Measurements from ENCODE around the gene MRPL33.

The MRPL33 gene

DNA sequence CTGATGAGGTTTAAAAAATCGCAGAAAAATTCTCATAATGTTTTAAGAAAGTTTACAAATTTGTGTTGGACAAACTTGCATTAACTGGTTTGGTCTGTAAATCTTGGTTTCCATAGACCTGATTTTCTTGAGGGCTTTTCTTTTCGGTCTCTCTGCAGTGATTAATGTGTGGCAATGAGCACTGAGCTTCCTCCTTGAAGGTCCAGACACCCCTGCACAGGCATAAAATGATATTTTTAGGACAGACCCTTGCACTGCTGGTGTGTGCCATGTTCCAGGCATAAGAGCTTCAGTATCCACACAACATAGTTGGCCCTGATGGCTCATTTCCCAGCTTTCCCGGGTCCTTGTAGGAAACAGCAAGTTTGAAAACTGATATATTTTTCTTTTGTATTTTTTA lies 33.7 kb downstream of the MRPL33 start:
- in situ Hi-C loops (cut with HindIII; ENCODE audit: low sequenced_read_pairs) = no loop called here

DNA sequence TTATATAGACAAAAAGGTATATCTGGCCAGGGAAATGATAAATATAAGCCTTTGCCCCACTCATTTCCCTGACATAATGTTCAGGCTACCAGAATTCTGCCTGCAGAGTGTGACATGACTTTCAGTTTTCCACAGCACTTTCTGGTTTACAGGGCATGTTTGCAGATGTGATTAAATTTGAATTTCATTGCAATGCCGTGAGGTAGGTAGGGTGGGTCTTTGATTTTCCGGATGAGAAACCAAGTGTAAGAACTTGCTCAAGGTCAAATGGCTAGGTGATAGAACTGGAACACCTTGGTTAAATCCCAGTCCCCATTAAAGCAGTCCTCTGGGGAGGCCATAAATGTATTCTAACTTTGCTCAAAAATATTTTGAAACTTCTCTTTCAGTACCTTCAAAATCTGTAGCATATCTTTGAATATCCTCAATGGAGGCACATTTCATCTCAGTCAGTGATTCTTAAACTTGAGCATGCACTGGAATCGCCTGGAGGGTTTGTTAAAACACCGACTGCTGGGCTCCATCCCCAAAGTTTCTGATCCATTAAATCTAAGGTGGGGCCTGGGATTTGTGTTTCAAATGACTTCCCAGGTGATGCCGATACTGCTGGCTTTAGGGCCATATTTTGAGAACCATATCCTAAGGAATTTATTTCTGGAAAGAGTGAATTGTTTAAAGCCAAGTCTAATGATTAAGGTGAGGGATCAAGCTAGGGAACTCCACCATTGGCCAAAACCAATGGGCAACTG lies 35.0 kb downstream of the MRPL33 start:
- in situ Hi-C loops (cut with HindIII; ENCODE audit: low sequenced_read_pairs) = no loop called here

DNA sequence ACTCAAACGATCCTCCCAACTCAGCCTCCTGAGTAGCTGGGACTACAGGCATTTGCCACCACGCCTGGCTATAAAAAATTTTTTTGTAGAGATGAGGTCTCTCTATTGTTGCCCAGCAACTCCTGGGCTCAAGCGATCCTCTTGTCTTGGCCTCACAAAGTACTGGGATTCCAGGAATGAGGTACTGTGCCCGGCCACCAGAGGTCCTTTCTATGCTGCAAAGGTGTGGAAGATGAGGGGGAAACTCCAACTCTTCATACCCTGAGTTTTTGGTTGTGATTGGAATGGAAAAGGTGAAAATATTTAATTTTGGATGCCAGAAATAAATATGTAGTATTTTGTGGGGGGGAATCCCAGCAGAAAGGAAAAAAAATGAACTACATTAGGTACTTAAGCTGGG lies 36.0 kb downstream of the MRPL33 start:
- in situ Hi-C loops (cut with HindIII; ENCODE audit: low sequenced_read_pairs) = no loop called here

DNA sequence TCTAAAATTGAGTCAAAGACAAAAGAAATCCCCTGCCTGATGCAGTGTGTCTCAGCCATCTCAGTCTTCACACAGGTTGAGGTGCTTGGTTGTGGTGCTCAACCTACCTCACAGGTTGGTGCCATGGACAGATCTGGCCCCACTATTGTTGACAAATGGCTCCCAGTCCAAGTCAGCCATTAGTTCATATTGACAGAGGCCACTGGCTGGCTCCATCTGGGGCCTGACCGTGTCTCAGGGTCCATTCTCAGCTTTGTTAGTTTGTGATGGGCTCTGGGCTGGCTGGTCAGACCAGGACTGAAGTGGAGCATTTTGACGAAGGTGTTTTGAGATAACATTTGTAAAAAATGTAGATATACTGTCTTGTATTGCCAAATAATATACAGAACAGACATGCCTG lies 36.9 kb downstream of the MRPL33 start:
- in situ Hi-C loops (cut with HindIII; ENCODE audit: low sequenced_read_pairs) = no loop called here

DNA sequence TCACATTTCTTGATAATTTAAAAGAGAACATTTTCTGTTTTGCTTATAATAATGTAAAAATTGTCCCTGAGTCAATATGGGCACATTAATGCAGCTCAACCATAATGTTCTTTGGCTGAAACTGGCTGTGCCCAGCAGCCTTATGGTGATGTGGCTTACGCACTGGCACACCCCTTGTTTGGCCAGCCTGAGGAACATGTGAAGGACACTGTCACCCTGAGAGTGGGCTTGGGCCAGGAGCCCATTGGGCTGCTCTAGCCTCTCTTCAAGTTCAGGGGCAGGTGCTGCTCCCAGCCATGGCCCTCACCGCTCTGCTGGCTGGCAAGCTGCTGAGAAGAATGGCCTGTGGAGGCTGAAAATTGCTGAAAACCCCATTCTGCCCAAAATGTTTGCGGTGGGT lies 37.5 kb downstream of the MRPL33 start:
- in situ Hi-C loops (cut with HindIII; ENCODE audit: low sequenced_read_pairs) = no loop called here

DNA sequence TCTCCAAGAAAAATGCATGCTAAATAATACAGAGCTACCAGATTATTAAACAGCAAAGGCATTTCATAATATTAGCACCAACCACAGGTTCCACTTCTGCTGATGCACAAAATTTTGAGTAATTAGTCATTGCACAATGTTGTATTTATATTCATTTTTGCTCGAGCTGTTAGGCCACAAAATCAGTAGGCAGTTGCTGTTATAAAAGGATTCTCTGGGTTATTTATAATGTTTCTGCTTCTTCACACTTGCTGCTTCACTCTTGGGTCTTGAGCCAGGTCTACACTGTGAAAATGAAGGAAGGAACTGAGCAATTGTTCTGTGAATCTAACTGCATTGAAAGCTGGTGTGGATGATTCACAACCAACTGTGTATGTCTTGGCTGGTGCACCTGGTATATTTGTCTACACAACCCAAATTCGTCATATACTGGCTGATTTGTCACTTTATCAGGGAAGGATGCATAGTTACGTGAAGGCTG lies 38.3 kb downstream of the MRPL33 start:
- in situ Hi-C loops (cut with HindIII; ENCODE audit: low sequenced_read_pairs) = no loop called here

DNA sequence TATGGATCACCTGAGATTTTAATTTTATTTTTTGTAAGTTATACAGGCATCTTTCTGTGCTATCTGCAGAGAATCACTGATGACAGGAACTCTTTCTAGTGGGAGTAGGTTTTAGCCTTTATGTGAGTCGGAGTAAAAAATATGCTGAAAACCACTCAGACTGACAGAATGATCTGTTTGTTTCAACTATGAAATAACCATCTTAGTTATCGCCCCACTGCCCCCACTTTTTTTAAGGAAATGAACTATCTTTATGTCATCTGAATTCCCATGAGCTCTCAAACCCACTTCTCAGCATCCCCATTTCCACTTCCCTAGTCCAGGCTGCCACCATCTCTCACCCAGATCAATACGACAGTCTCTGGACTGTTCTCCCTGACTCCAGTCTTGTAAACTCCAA lies 38.9 kb downstream of the MRPL33 start:
- in situ Hi-C loops (cut with HindIII; ENCODE audit: low sequenced_read_pairs) = no loop called here

DNA sequence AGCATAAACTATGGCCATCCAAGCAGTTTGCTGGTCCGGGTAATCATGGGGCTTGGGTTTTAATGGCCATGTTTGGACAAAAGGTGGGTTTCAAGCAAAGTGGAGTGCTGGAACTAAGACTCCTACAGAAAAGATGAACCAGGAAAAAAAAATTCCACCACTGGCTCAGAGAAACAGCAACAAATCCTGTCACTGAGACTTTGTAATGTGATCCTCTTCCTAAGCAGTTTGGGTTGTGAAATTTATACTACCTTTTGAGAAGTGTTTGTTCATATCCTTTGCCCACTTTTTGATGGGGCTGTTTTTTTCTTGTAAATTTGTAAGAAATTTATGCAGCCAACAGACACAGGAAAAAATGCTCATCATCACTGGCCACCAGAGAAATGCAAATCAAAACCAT lies 40.2 kb downstream of the MRPL33 start:
- in situ Hi-C loops (cut with HindIII; ENCODE audit: low sequenced_read_pairs) = no loop called here

DNA sequence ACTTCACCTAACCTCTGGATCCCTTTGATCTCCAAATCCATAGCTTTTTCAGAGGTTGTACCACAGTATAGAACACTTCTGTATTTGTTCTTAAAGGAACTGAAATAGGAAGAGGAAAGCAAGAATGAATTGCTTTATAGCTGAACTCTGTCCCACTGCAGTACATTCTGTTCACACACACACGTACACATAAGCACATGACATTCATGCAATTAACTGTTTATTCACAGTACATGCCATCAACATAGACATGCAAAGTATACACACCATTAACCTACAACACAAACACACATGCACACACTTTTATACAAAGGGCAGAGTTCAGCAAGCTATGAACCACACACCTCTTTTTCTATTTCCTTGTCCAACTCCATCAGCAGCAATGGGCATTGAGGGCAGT lies 43.2 kb downstream of the MRPL33 start:
- in situ Hi-C loops (cut with HindIII; ENCODE audit: low sequenced_read_pairs) = no loop called here

DNA sequence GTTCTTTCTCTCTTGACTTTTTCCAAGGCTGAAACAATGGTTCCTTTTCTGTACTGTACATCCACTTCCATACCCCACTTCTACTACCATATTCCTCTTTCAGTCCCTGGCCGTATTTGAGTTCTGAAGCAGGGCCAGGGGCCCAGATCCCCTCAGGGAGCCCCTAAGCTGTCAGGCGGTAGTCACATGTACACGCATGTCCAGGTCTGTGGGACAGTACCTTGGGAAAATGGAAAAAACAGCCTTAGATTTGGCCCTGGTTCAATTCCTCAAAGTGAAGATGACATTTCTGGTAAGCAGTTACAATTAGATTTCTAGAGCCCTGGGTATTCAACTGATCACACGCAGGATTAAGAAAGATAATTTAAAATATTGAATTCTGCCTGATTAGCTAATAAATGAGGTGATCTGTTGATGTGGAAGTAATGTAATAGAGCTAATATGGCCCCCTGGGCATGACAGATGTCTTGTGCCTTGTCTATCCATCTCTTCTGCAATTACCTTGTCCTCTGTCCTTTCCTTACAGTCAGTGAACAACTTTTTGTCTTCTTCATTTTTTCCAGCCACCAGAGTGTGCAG lies 44.4 kb downstream of the MRPL33 start:
- in situ Hi-C loops (cut with HindIII; ENCODE audit: low sequenced_read_pairs) = no loop called here

DNA sequence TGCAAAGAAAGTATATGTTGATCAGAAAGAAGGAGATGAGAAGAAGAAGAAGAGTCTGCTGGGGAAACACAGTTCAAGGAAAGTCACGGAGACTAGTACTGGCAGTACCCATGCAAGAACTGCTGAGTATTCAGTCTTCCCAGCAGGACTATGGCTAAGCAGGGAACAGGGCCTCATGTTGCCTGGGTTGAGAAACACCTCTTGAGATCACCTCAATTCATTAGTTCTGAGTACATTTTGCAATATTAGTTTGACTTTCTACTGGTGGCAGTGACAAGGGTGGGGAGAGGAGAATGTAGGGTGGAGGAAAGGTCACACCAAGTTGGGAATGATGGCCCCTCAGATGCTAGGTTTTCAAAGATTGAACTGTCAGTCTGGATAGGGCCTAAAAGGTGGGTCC lies 50.5 kb downstream of the MRPL33 start:
- in situ Hi-C loops (cut with HindIII; ENCODE audit: low sequenced_read_pairs) = no loop called here

DNA sequence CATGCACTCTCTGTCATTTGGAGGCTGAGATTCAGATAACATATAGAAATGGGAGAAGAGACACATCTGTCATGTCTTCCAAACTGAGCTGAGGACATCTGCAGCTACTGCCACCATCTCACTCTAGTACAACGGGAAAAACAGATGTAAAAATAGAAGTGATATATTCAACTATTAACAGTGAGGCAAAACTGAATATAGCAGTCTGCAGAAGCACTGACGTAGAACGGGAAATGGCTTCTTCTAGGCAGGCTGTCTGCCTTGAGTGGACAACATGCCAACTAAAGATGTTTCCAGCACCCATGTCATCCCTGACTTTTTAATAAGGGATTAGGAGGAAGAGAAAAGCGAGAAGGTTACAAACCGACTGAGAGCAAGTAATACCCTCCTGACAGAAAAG lies 51.6 kb downstream of the MRPL33 start:
- in situ Hi-C loops (cut with HindIII; ENCODE audit: low sequenced_read_pairs) = no loop called here

DNA sequence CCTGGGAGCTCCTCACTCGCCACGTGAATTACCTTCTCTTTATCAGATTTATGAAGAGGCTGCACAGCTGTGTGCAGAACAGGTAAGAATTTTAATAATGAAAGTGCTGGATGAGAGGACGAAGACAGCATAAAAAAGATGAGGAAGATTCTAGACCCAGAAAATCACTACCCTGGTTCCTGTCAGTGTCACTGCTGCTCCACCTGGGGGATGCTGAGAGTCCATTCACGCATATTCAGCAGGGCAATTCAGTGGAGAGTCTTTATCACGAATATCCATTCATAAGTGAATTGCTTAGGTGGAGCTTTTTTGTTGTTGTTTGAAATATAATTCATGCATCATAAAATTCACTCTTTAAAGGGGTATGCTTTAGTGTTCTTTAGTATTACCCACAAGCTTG lies 52.0 kb downstream of the MRPL33 start:
- in situ Hi-C loops (cut with HindIII; ENCODE audit: low sequenced_read_pairs) = no loop called here

DNA sequence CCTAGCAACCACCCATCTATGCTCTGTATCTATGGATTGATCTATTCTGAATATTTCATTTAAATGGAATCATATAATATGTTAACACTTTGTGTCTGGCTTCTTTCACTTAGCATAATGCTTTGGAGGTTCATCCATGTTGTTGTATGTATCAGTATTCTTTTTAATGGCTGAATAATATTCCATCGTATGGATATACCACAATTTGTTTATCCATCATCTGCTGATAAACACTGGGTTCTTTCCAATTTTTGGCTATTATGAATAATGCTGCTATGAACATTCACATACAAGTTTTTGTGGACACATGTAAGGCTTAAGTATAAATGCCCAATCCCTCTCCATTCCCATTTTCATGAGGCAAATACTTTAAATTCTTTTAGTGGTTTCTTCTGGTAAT lies 52.9 kb downstream of the MRPL33 start:
- in situ Hi-C loops (cut with HindIII; ENCODE audit: low sequenced_read_pairs) = no loop called here

DNA sequence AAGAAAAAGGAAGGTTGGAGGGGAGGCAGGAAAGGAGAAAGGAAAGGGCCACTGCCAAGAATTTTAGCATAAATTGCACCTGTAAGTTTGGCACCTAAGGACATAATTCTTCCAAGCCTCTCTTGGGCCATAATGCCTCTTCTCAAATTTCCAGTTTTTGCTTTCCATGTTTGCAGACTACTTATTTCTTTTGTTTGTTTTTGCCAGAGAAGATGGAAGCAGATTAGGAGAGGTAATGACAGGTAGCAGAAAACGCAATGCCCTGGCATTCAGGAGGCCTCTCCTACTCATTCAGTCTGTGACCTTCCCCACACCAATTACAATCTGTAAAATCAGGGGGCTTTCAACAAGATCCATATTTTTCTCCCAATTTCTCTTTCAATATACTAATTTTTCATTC lies 56.8 kb downstream of the MRPL33 start:
- in situ Hi-C loops (cut with HindIII; ENCODE audit: low sequenced_read_pairs) = no loop called here
